ENCODE data around the gene ADAMTS9. TPM values are rescaled to one million over a fixed set of nuclear protein-coding genes. Genes with fewer than 3 reads are reported as not detected.
A peak's percentile ranks its signal among the peaks of the same experiment; 100 is the strongest.

The ADAMTS9 gene
- total RNA-seq, 2 donors from 2014 or later: 16.1 to 38.0 TPM

DNA sequence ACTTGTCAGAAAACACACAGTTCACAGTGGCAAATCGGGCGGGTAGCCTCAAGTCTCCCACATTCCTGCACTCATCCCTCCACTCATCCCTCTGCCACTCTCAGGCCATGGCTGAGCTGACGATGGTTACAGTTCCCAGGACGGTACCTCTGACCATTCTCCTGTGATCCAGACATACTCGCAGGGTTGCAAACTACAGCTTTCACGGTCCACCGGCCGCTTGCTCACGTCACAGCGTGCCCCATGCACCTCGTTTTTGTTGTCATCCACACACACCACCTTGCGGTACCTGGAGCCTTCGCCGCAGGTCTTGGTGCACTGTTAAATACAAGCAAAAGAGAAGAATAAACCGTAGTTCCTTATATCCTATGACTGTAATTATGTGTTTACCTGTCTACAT is 137.1 kb downstream of the ADAMTS9 start:
- H3K27ac ChIP-seq (ENCODE audit: low read depth, low read length): no peak overlapping the region
- H3K27me3 ChIP-seq (ENCODE audit: control insufficient read depth, insufficient read depth, low read length, poor library complexity, severe bottlenecking): no peaks in the 10 kb centered on the region
- Mint-ChIP-seq H3K4me3 (no peak overlapping the region), H3K36me3 (ENCODE audit: low read depth) (no peaks in the 10 kb centered on the region), H3K4me1 (peaks cover 40% of the 10 kb centered on the region), H3K27ac (no peak overlapping the region), H3K27me3 (ENCODE audit: insufficient read depth) (no peaks in the 10 kb centered on the region), H3K9me3 (no peaks in the 10 kb centered on the region)
- no peak overlapping the region for H3K9ac ChIP-seq (ENCODE audit: extremely low read depth, low read length, poor library complexity, severe bottlenecking)
- peaks cover 8% of the 10 kb centered on the region for H3K36me3 ChIP-seq (ENCODE audit: control insufficient read depth, insufficient read depth, low read length)
- no peak for DNase-seq
- no peaks in the 10 kb centered on the region for H3K9me3 ChIP-seq (ENCODE audit: control insufficient read depth, low read length)
- no peak overlapping the region for H3K4me3 ChIP-seq (ENCODE audit: low read length)
- TF ChIP-seq, protein P1, sequence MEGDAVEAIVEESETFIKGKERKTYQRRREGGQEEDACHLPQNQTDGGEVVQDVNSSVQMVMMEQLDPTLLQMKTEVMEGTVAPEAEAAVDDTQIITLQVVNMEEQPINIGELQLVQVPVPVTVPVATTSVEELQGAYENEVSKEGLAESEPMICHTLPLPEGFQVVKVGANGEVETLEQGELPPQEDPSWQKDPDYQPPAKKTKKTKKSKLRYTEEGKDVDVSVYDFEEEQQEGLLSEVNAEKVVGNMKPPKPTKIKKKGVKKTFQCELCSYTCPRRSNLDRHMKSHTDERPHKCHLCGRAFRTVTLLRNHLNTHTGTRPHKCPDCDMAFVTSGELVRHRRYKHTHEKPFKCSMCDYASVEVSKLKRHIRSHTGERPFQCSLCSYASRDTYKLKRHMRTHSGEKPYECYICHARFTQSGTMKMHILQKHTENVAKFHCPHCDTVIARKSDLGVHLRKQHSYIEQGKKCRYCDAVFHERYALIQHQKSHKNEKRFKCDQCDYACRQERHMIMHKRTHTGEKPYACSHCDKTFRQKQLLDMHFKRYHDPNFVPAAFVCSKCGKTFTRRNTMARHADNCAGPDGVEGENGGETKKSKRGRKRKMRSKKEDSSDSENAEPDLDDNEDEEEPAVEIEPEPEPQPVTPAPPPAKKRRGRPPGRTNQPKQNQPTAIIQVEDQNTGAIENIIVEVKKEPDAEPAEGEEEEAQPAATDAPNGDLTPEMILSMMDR (conservative IDR thresholded peaks at IDR 0.05): no peak
- H3K4me1 ChIP-seq (ENCODE audit: control insufficient read depth, insufficient read depth, low read length): peaks cover 3% of the 10 kb centered on the region
- WGBS, 2 experiments (ENCODE audit: insufficient coverage in 1 of 2, insufficient read length in 1 of 2): 93 to 97% methylated on average over 12 to 15 of the region's 15 CpGs

DNA sequence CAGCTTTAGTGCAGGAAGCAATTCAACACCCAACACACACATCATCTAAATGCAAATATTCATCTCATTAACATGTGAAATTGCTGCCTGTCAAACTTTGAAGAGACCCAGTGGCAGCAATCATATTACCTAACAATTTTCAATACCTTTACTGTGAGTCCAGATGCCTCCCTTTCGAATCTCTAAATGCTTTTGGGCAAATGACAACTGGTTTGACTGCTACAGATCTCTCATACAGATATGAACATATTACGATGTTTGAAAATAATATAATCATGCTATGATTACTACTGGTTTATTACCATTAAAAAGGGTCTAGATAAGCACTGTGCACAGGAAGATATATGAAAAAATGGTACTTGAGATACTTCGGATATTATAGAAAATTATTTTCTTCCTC is 137.9 kb downstream of the ADAMTS9 start:
- Mint-ChIP-seq H3K36me3 (ENCODE audit: low read depth) (peaks cover 3% of the 10 kb centered on the region), H3K27ac (no peak overlapping the region), H3K4me1 (peaks cover 32% of the 10 kb centered on the region), H3K27me3 (ENCODE audit: insufficient read depth) (no peaks in the 10 kb centered on the region), H3K9me3 (no peaks in the 10 kb centered on the region), H3K4me3 (no peak overlapping the region)
- no peaks in the 10 kb centered on the region for H3K9me3 ChIP-seq (ENCODE audit: control insufficient read depth, low read length)
- 97% methylated on average over 3 of the region's 3 CpGs; no CpG with 5 or more reads in 1 of the 2 experiments for WGBS, 2 experiments (ENCODE audit: insufficient coverage in 1 of 2, insufficient read length in 1 of 2)
- H3K4me3 ChIP-seq (ENCODE audit: low read length): no peak overlapping the region
- no peak overlapping the region for H3K9ac ChIP-seq (ENCODE audit: extremely low read depth, low read length, poor library complexity, severe bottlenecking)
- H3K4me1 ChIP-seq (ENCODE audit: control insufficient read depth, insufficient read depth, low read length): peaks cover 3% of the 10 kb centered on the region
- H3K27me3 ChIP-seq (ENCODE audit: control insufficient read depth, insufficient read depth, low read length, poor library complexity, severe bottlenecking): no peaks in the 10 kb centered on the region
- H3K27ac ChIP-seq (ENCODE audit: low read depth, low read length): no peak overlapping the region
- no peak for DNase-seq
- TF ChIP-seq, protein P1 (conservative IDR thresholded peaks at IDR 0.05): no peak
- H3K36me3 ChIP-seq (ENCODE audit: control insufficient read depth, insufficient read depth, low read length): peaks cover 8% of the 10 kb centered on the region

DNA sequence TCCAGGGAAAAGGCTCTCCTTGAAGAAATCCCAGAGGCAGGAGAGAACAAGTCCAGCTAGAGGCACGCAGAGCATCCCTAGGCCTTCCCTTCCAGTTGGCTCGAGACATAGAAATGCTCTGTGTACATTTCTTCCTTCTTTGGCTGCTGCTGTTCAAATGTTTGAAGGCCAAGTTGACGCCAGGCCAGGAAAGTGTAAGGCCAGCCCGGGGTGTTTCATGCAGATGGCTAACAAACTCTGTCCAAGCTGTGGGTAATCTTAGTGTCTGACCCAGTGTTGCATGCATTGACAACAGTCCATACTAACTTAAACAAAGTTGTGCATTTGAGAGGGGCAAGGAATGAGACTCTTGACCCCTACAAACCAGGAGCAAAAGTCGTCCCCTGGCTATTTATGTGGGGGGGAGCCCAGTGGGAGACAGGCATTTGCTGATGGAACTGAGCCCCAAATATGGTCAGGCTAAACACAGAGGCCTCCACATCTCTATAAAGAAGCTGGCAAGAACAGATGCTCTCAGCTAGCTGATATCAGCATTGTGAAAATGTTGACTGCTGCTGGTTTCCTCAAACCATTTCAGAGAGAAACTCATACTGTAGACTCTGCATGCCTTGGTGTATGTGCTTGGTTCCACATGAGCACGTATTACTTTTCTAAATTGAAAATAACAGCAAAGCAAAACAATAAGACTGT is 139.5 kb downstream of the ADAMTS9 start:
- no peak for DNase-seq
- no peak overlapping the region for H3K4me3 ChIP-seq (ENCODE audit: low read length)
- peaks cover 8% of the 10 kb centered on the region for H3K36me3 ChIP-seq (ENCODE audit: control insufficient read depth, insufficient read depth, low read length)
- no peak overlapping the region for H3K9ac ChIP-seq (ENCODE audit: extremely low read depth, low read length, poor library complexity, severe bottlenecking)
- H3K4me1 ChIP-seq (ENCODE audit: control insufficient read depth, insufficient read depth, low read length): no peaks in the 10 kb centered on the region
- Mint-ChIP-seq H3K4me1 (peaks cover 22% of the 10 kb centered on the region), H3K4me3 (no peak overlapping the region), H3K27me3 (ENCODE audit: insufficient read depth) (peaks cover 2% of the 10 kb centered on the region), H3K36me3 (ENCODE audit: low read depth) (peaks cover 6% of the 10 kb centered on the region), H3K27ac (no peak overlapping the region), H3K9me3 (no peaks in the 10 kb centered on the region)
- H3K27me3 ChIP-seq (ENCODE audit: control insufficient read depth, insufficient read depth, low read length, poor library complexity, severe bottlenecking): no peaks in the 10 kb centered on the region
- peak overlapping the region; percentile 24 for H3K27ac ChIP-seq (ENCODE audit: low read depth, low read length)
- 90 to 94% methylated on average over 5 to 6 of the region's 6 CpGs for WGBS, 2 experiments (ENCODE audit: insufficient coverage in 1 of 2, insufficient read length in 1 of 2)
- no peaks in the 10 kb centered on the region for H3K9me3 ChIP-seq (ENCODE audit: control insufficient read depth, low read length)
- TF ChIP-seq, protein P1 (conservative IDR thresholded peaks at IDR 0.05): no peak

Measured in endodermal cell (in vitro differentiated cells).